ENCODE data around the gene GATAD2A.

Gene GATAD2A

DNA sequence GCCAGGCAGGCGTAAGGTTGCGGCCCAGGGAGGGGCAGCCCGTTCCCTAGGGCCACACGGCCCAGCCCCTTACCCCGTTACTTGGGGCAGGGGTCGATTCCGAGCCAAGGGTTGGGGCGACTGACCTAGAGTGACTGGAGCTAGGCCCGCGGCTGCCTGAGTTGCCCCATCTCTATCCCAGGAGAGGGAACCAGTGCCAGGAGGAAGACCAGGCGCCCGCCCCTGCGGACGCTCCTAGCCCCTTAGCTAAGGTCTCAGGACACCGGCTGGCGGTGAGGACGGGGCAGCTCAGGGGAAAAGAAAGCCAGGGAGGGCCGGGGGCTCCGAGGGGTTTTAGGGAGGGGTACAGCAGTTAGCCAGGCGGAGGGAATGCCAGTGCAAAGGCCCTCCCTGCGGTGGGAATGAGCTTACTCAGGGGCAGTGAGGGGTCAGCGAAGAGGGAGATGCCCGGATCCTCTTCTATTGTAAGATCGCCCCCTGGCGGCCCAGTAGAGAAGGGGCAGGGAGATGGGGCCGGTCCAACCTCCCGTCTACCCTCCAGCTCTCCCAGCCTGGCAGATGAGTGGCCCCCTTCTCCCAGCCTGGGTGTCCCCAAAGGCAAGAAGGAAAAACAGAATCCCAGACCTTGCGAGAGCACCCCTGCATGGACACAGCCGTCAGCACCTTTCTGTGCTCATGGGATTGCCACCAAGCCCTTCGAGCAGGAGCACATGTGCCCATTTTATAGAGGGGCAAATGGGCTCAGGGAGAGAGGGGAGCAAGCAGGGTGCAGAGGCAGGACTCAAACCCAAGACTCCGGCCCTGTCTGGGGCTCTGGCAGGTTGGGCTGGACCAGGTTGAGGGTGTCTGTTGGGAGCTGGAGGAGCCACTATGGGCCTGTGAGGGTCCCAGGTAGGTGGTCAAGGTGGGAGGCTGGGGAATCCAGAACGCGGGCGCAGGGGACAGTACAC, 148.9 kb downstream of the GATAD2A start:
- H3K4me3 ChIP-seq (ENCODE audit: low read depth, low read length): no peak overlapping the region
- TF ChIP-seq, protein P1, sequence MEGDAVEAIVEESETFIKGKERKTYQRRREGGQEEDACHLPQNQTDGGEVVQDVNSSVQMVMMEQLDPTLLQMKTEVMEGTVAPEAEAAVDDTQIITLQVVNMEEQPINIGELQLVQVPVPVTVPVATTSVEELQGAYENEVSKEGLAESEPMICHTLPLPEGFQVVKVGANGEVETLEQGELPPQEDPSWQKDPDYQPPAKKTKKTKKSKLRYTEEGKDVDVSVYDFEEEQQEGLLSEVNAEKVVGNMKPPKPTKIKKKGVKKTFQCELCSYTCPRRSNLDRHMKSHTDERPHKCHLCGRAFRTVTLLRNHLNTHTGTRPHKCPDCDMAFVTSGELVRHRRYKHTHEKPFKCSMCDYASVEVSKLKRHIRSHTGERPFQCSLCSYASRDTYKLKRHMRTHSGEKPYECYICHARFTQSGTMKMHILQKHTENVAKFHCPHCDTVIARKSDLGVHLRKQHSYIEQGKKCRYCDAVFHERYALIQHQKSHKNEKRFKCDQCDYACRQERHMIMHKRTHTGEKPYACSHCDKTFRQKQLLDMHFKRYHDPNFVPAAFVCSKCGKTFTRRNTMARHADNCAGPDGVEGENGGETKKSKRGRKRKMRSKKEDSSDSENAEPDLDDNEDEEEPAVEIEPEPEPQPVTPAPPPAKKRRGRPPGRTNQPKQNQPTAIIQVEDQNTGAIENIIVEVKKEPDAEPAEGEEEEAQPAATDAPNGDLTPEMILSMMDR (IDR thresholded peaks at IDR 0.05; ENCODE audit: low read depth, low read length): peak; percentile 77
- DNase-seq (ENCODE audit: low read depth, low spot score): no peak
- in situ Hi-C loops (cut with HindIII; ENCODE audit: low sequenced_read_pairs): no loop called here

DNA sequence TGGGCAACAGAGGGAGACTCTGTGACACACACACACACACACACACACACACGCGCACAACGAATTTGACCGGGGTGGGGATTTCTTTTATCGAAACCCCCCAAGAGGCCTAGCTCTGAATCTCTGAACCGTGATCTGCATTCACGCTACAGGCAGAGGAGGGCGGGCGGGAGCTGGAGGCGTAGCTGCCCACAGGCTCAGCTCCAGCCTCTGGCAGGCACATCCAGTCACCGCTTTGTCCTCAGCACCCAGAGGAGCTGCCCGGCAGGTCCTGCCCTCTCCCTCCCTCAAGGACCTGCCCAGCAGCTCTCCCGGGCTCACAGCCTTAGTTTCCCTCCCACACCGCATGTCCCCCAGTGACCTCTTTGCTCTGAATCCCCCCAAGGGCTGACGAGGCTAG, 152.6 kb downstream of the GATAD2A start:
- in situ Hi-C loops (cut with HindIII; ENCODE audit: low sequenced_read_pairs): no loop called here
- TF ChIP-seq, protein P1 (IDR thresholded peaks at IDR 0.05; ENCODE audit: low read depth, low read length): no peak
- no peak for DNase-seq (ENCODE audit: low read depth, low spot score)
- H3K4me3 ChIP-seq (ENCODE audit: low read depth, low read length): no peak overlapping the region
